Activated naive CD8-positive, alpha-beta T cell treated with anti-CD3 and anti-CD28 coated beads, Interleukin-2, amount 10 ng/mL, durations not matched to agents 7 days and 5 days (primary cell): Measurements from ENCODE around the gene PMFBP1. TPM values are rescaled to one million over a fixed set of nuclear protein-coding genes. Genes with fewer than 3 reads are reported as not detected.

Experiments
- ATAC-seq: fragments of 150-1000 bp; cut with Tn5 transposase; one replicate; pipeline ENCODE4 v1.10.0; 2021; ENCODE audit warnings: low read depth, moderate library complexity
- POLR2A ChIA-PET: fragments of 350-600 bp; sonication (Branson Sonifier 250); formaldehyde crosslinking; loops from one replicate; lab custom pipeline; 2021; ENCODE audit warnings: antibody characterized with exemption; lab: Charles Lee
- DNase-seq: peaks from one replicate; pipeline ENCODE4 v3.0.0; 2021
- H3K27ac Mint-ChIP-seq: one replicate; pipeline ENCODE4 v1.8.0; 2022; ENCODE audit warnings: mild to moderate bottlenecking, mixed read lengths
- H3K27me3 Mint-ChIP-seq: one replicate; pipeline ENCODE4 v1.8.0; 2022; ENCODE audit warnings: mild to moderate bottlenecking, moderate library complexity, mixed read lengths
- H3K36me3 Mint-ChIP-seq: one replicate; pipeline ENCODE4 v1.8.0; 2021; ENCODE audit warnings: mild to moderate bottlenecking, mixed read lengths
- H3K4me1 Mint-ChIP-seq: one replicate; pipeline ENCODE4 v1.8.0; 2021; ENCODE audit warnings: mixed read lengths
- H3K4me3 Mint-ChIP-seq: one replicate; pipeline ENCODE4 v1.8.0; 2022; ENCODE audit warnings: mild to moderate bottlenecking, moderate library complexity, mixed read lengths
- H3K9me3 Mint-ChIP-seq: one replicate; pipeline ENCODE4 v1.8.0; 2021; ENCODE audit warnings: mixed read lengths
- total RNA-seq, 2 experiments: library from RNA; stranded (reverse); gene quantifications; one replicate each; pipeline ENCODE4 v1.2.3, GENCODE V29; 2021

PMFBP1 gene
- total RNA-seq, 2 experiments from 2014 or later = 3.0 to 5.0 TPM

DNA sequence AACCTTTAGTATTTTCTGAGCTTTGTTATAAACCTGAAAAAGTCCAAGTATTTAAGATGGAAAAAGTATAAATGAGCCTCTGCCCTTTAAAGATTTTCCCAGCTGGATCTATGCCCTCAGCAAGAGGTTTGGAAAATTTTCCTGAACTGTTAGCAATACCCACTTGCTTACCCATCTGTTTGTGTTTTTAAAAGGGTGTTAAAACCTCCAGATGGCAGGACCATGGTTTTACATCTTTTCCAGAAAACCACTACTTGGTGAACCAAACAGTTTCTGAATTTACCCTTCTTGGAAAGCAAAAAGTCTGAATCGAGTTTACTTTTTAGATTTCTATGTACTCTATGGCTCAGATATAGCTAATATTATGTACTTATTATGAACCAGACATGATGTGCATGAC, 719 bp downstream of the PMFBP1 start:
- POLR2A ChIA-PET = no interaction called here
- Mint-ChIP-seq H3K9me3 (peaks cover 5% of the 10 kb centered on the region), H3K27ac (no peak overlapping the region), H3K27me3 (no peaks in the 10 kb centered on the region), H3K4me3 (no peak overlapping the region), H3K36me3 (peaks cover 2% of the 10 kb centered on the region), H3K4me1 (peaks cover 4% of the 10 kb centered on the region)
- no peak for DNase-seq
- no peak for ATAC-seq

DNA sequence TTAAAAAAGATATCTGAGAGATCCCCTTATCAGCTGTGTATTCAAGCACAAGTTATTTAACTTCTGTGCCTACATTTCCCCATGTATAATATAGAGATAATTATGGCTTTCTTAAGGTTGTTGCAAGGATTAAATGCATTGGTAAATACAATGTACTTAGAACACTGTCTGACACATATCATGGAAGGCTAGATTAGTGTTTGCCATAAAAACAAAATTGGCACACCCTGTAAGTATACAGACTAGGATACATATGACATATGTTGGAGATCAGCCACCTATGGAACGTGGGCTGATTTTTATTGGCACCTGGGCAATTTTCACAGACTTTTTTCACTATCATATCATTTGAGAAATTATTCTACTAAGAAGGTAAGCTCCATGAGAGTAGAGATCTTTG, 2.2 kb downstream of the PMFBP1 start:
- Mint-ChIP-seq H3K27ac (no peak overlapping the region), H3K4me3 (no peak overlapping the region), H3K36me3 (peaks cover 2% of the 10 kb centered on the region), H3K9me3 (no peaks in the 10 kb centered on the region), H3K4me1 (no peaks in the 10 kb centered on the region), H3K27me3 (no peaks in the 10 kb centered on the region)
- no peak for DNase-seq
- ATAC-seq = no peak
- POLR2A ChIA-PET = no interaction called here

DNA sequence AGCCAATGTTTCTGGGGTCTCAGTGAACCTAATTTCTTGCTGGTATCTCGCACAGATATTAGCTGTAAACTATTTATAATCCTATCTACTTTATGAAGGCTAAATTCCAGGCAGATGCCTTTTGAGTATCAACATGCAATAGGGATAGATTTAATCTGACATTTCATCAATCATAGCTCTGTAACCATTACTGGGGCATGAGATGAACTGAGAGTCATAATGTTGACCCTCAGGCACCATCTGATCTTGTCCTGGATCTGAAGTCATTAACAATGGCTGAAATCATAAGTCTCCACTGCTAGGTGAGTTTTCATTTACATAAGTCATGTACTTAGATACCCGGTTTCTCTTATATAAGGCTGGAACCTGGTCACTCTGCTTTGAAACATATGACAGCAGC, 3.6 kb downstream of the PMFBP1 start:
- POLR2A ChIA-PET = no interaction called here
- Mint-ChIP-seq H3K4me1 (no peaks in the 10 kb centered on the region), H3K9me3 (no peaks in the 10 kb centered on the region), H3K36me3 (peaks cover 1% of the 10 kb centered on the region), H3K27ac (no peak overlapping the region), H3K27me3 (no peaks in the 10 kb centered on the region), H3K4me3 (no peak overlapping the region)
- no peak for ATAC-seq
- no peak for DNase-seq

DNA sequence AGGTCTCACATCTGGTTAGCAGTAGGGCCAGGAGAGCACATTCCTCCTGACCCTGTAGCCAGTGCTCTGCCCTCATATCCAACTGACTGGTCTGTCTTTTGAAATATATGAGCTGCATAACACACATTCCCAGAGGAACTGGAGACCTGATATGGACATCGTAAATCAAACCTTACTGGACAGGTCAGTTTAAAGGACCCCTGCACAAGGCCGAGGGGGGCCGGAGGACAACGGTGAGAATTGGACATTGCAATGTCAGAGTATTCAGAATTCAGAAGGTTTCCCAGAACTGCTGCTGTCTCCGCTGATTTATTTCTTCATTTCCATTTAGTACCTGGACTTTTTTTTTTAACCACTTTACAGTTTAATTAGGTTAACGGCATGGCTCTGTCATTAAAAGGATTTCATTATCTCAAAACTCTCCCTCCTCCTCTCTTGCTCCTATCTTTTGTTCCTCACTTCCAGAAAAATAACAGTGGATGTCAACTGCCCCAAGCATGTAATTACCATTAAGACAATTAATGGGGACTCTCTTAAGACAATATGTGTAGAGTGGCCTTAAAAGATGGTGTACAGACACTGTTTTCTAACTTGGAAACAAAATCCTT, 4.9 kb downstream of the PMFBP1 start:
- no peak overlapping the region for H3K27ac Mint-ChIP-seq
- no peaks in the 10 kb centered on the region for H3K27me3 Mint-ChIP-seq
- no peak for DNase-seq
- POLR2A ChIA-PET = no interaction called here
- no peak for ATAC-seq
- H3K9me3 Mint-ChIP-seq = no peaks in the 10 kb centered on the region
- no peaks in the 10 kb centered on the region for H3K4me1 Mint-ChIP-seq
- no peak overlapping the region for H3K4me3 Mint-ChIP-seq
- no peaks in the 10 kb centered on the region for H3K36me3 Mint-ChIP-seq

DNA sequence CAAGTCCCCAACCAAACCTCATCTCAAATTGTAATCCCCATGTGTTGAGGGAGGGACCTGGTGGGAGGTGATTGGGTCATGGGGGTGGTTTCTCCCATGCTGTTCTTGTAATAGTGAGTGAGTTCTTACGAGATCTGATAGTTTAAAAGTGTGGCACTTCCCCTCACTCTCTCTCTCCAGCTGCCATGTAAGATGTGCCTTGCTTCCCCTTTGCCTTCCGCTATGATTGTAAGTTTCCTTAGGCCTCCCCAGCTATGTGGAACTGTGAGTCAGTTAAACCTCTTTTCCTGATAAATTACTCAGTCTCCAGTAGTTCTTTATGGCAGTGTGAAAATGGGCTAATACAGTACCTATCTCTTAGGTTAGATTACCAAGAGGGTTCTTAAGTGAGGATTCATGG, 5.8 kb downstream of the PMFBP1 start:
- Mint-ChIP-seq H3K4me3 (no peak overlapping the region), H3K9me3 (no peaks in the 10 kb centered on the region), H3K36me3 (no peaks in the 10 kb centered on the region), H3K27me3 (no peaks in the 10 kb centered on the region), H3K27ac (no peak overlapping the region), H3K4me1 (no peaks in the 10 kb centered on the region)
- ATAC-seq = no peak
- no peak for DNase-seq
- POLR2A ChIA-PET = no interaction called here

DNA sequence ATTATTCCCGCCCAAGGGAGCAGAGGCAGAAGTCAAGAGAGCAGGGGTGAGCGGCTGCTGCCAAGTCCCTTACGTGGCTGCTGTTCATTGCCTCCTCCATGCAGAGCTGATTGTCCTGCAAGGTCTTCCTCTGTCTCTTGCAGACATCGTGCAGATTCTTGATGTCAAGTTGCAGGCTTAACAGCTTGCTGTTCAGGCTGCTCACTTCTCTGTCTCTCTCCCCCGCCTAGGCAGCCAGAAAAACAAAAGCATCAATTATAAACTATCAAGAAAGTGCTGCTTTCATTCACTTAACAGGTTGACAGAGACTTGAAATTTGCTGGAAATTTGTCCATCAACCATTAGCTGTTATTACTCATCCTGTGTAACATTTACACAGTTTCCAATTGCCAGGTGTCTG, 7.3 kb downstream of the PMFBP1 start:
- H3K4me1 Mint-ChIP-seq = no peaks in the 10 kb centered on the region
- H3K4me3 Mint-ChIP-seq = no peak overlapping the region
- DNase-seq (no peak), ATAC-seq (no peak)
- H3K36me3 Mint-ChIP-seq = no peaks in the 10 kb centered on the region
- H3K27me3 Mint-ChIP-seq = no peaks in the 10 kb centered on the region
- POLR2A ChIA-PET = no interaction called here
- H3K27ac Mint-ChIP-seq = no peak overlapping the region
- H3K9me3 Mint-ChIP-seq = no peaks in the 10 kb centered on the region

DNA sequence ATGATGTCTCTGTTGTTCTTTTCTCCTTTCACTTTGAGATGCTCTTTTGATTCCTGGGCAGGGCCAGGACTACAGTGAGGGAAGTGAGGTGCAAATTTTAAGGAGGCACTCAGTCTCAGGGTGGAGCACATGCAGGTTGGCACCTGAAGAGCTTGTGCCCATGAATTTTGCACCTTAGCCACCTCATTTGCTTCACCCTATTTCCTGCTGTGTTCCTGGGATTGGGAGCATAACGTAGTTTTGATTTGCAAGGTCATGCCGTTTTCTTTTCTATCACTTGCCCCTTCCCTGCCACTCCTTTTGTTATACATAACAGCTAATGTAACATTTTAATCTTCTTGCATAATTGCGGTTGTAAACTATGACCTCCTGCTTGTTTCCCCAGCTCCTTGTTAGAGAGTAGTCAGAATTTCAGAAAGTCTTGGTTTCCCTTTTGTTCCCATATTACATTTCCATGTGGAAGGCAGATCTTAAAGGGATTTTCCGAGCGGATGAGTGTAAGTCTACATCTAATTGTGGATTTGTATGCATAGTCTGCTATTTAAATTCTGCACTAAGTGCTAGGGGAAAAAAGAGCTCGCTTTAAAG, 9.8 kb downstream of the PMFBP1 start:
- H3K27me3 Mint-ChIP-seq = no peaks in the 10 kb centered on the region
- POLR2A ChIA-PET = no interaction called here
- H3K27ac Mint-ChIP-seq = no peak overlapping the region
- no peak overlapping the region for H3K4me3 Mint-ChIP-seq
- H3K9me3 Mint-ChIP-seq = no peaks in the 10 kb centered on the region
- no peaks in the 10 kb centered on the region for H3K36me3 Mint-ChIP-seq
- DNase-seq (no peak), ATAC-seq (no peak)
- H3K4me1 Mint-ChIP-seq = no peaks in the 10 kb centered on the region

DNA sequence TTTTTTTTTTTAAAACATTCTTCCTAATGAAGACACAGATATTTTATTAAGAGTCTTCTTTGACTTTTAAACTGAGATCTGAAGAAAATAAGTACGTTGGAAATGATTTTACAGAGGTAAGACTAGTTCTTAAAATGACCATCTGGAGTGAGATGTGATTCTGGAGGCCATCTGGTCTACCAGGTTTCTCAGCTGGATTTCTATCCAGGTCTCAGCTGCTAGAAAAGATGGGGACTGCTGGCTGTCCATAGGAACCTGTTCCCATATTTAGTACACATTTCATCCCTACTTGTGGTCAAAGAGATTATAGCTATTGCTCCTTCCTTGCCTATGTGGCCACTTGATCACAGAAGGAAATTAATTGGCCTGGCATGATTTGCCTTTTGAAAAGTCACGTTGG, 12.2 kb downstream of the PMFBP1 start:
- POLR2A ChIA-PET = no interaction called here
- ATAC-seq = no peak

DNA sequence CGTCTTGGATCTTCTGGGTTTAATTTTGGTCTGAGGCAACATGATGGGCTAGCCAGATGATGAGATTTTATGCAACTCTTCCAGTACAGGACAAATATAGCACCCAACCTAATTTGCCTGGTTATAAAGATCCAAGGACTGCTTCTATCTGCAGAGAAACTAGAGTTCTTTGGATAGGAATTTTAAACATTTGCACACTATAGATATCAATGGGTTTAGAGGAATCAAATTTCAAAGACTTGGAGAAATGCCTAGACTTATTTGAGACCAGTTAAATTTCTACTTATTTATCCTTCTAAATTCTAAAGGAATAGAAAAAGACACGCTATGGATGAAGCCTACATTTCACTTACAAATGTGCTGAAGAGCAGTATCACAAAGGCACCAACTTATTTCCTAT, 12.6 kb downstream of the PMFBP1 start:
- Mint-ChIP-seq H3K27ac (no peak overlapping the region), H3K27me3 (no peaks in the 10 kb centered on the region), H3K9me3 (no peaks in the 10 kb centered on the region), H3K36me3 (no peaks in the 10 kb centered on the region), H3K4me3 (no peak overlapping the region), H3K4me1 (no peaks in the 10 kb centered on the region)
- no peak for DNase-seq
- POLR2A ChIA-PET = no interaction called here
- ATAC-seq = no peak

More for the DNA sequence above, 12.2 kb downstream of the PMFBP1 start:
- Mint-ChIP-seq H3K4me1 (no peaks in the 10 kb centered on the region), H3K27ac (no peak overlapping the region), H3K9me3 (no peaks in the 10 kb centered on the region), H3K4me3 (no peak overlapping the region), H3K36me3 (no peaks in the 10 kb centered on the region), H3K27me3 (no peaks in the 10 kb centered on the region)
- no peak for DNase-seq

DNA sequence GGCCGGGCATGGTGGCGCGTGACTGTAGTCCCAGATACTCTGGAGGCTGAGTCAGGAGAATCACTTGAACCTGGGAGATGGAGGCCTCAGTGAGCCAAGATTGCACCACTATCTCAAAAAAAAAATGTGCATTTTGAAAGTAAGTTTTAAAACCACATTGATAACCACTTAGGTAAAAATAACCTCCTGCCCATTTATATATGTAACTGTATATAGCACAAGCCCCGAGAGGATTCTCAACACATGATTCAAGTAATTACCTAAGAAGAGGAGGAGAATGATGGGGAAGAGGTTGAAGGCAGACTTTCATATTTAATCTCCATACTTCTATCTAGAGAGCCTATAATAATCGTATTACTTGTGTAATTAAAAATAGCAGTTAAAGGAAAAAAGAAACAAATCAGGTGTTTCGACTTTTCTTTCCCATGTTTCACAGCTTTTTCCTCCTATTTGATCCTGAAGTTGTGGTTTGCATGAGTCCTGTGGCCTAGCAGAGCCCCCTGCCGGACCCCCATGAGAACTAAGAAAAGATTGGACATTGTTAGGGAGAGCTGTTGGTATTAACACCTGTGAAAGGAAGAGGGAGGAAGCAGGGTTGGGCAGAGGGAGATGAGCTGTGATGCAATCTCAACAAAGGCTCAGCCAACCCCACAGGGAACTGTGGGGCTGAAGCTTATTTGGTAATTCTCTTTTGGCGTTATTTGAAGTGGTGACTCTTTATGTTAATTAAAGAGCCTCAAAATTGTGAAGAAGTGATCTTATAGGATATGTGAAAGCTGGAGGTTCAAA, 22.1 kb downstream of the PMFBP1 start:
- Mint-ChIP-seq H3K27me3 (peaks cover 2% of the 10 kb centered on the region), H3K36me3 (peaks cover 3% of the 10 kb centered on the region), H3K27ac (no peak overlapping the region), H3K4me1 (peaks cover 8% of the 10 kb centered on the region), H3K9me3 (peaks cover 2% of the 10 kb centered on the region), H3K4me3 (no peak overlapping the region)
- POLR2A ChIA-PET = no interaction called here
- no peak for ATAC-seq
- DNase-seq = no peak

DNA sequence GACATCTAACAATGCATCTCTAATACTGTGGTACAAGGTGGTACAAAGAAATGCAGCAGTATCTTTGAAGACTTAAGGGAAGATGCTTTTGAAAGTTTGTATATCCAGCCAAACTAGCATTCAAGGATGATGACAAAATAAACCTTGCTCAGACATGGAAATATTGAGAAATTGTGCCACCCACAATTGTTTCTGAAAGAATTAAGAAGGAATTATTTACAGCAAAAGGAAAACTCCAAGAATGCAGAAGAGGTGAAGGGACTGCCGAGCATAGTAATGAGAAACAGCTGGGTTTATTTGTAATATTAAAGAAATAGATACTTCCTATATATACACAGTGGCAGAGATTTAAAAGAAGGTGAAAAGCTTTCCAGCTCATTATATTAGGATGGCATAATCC, 29.5 kb downstream of the PMFBP1 start:
- ATAC-seq (no peak), DNase-seq (no peak)
- no peak overlapping the region for H3K27ac Mint-ChIP-seq
- POLR2A ChIA-PET = no interaction called here
- no peaks in the 10 kb centered on the region for H3K27me3 Mint-ChIP-seq
- H3K4me1 Mint-ChIP-seq = no peaks in the 10 kb centered on the region
- H3K4me3 Mint-ChIP-seq = no peak overlapping the region
- H3K36me3 Mint-ChIP-seq = no peaks in the 10 kb centered on the region
- no peaks in the 10 kb centered on the region for H3K9me3 Mint-ChIP-seq

DNA sequence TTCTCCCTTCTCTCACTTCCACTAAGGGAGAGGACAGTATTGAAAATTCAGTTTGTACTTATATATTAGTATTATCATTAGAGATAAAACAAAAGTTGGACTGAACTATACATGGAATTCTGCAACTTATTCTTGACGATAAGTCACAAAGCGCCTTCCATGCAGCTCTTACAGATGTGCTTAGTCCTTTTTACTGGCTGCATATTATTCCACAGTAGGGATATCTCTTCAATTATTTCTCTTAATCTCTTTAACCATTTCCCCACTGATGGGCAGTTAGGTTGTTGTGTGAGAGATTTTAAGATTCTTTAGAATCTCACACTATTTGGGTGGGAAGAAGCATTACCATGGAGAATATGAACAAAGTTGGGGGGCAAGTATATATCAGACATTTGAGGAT, 32.0 kb downstream of the PMFBP1 start:
- Mint-ChIP-seq H3K36me3 (no peaks in the 10 kb centered on the region), H3K9me3 (no peaks in the 10 kb centered on the region), H3K4me3 (no peak overlapping the region), H3K27me3 (no peaks in the 10 kb centered on the region), H3K27ac (no peak overlapping the region), H3K4me1 (no peaks in the 10 kb centered on the region)
- no peak for DNase-seq
- ATAC-seq = no peak
- POLR2A ChIA-PET = no interaction called here

DNA sequence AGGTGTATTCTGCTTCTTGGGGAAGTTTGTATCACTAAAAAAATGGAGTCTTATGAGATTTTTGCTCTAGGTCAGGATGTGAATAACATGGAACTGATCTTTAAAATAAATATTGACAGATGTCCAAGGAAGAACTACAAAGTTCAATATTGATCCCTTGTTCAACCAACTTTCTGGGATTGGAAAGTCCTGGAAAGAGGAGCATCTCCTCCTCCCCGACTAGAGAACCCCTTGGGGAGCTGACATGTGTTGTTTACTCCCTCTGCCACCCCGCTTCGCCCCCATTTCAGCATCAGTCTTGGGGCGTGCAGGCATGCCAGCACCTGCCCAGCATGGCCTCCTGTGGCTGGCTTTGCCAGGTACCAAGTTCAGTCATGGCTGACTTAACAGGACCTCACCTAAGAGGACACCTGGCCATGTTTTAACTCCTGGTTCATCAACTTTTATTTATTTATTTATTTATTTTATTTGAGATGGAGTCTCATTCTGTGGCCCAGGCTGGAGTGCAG, 33.8 kb downstream of the PMFBP1 start:
- ATAC-seq (no peak), DNase-seq (no peak)
- POLR2A ChIA-PET = no interaction called here
- no peaks in the 10 kb centered on the region for H3K27me3 Mint-ChIP-seq
- no peak overlapping the region for H3K4me3 Mint-ChIP-seq
- no peaks in the 10 kb centered on the region for H3K36me3 Mint-ChIP-seq
- H3K9me3 Mint-ChIP-seq = no peaks in the 10 kb centered on the region
- H3K27ac Mint-ChIP-seq = no peak overlapping the region
- no peaks in the 10 kb centered on the region for H3K4me1 Mint-ChIP-seq
